Cardiac muscle cell (in vitro differentiated cells and primary cell): ENCODE results near the gene CTNNBL1. TPM values are rescaled to one million over a fixed set of nuclear protein-coding genes. Genes with fewer than 3 reads are reported as not detected.

Experiments used
- DNase-seq, 2 donors: peaks; one replicate each; pipeline versions ENCODE4 v3.0.0 to v3.0.0-alpha.2; 2010 to 2017; ENCODE audit warnings: low read depth in 1 of 2, low spot score in 1 of 2
- H3K27ac ChIP-seq: fragments of 200-600 bp; sonication (generic); 2 replicates; pipeline ENCODE4 v1.5.1; 2016
- H3K27me3 ChIP-seq: fragments of 200-600 bp; sonication (generic); 2 replicates; pipeline ENCODE4 v1.6.0; 2016; ENCODE audit warnings: control low read depth
- H3K36me3 ChIP-seq: fragments of 200-600 bp; sonication (generic); 2 replicates; pipeline ENCODE4 v1.5.1; 2016; ENCODE audit warnings: control low read depth
- H3K4me1 ChIP-seq: fragments of 200-600 bp; sonication (generic); 2 replicates; pipeline ENCODE4 v1.8.1; 2017; ENCODE audit warnings: low read depth, mild to moderate bottlenecking, mixed run types
- H3K4me3 ChIP-seq: fragments of 200-600 bp; sonication (generic); 2 replicates; pipeline ENCODE4 v1.5.1; 2016; ENCODE audit warnings: mild to moderate bottlenecking
- H3K9me3 ChIP-seq: fragments of 200-600 bp; sonication (generic); 2 replicates; pipeline ENCODE4 v1.5.1; 2017; ENCODE audit warnings: low read depth, mild to moderate bottlenecking, control low read depth
- polyA plus RNA-seq: library from polyadenylated mRNA; unstranded; fragments of >200 nt; fragmentation: Nextera tagmentation; extraction: Ambion mirVana; gene quantifications from 2 replicates; pipeline ENCODE4 v1.2.1, GENCODE V29; 2016
- total RNA-seq: library from RNA; depleted of rRNA; stranded (reverse); fragments of >200 nt; gene quantifications from 2 replicates; pipeline ENCODE4 v1.2.3, GENCODE V29; 2016
- TF ChIP-seq, protein P1 (sequence below): IDR thresholded peaks from 2 replicates; pipeline ENCODE4 v1.5.1; 2012; ENCODE audit warnings: low read depth, mild to moderate bottlenecking, low read length

Gene CTNNBL1
- total and polyA plus RNA-seq, 2 experiments from 2014 or later: 37.0 to 68.6 TPM

DNA sequence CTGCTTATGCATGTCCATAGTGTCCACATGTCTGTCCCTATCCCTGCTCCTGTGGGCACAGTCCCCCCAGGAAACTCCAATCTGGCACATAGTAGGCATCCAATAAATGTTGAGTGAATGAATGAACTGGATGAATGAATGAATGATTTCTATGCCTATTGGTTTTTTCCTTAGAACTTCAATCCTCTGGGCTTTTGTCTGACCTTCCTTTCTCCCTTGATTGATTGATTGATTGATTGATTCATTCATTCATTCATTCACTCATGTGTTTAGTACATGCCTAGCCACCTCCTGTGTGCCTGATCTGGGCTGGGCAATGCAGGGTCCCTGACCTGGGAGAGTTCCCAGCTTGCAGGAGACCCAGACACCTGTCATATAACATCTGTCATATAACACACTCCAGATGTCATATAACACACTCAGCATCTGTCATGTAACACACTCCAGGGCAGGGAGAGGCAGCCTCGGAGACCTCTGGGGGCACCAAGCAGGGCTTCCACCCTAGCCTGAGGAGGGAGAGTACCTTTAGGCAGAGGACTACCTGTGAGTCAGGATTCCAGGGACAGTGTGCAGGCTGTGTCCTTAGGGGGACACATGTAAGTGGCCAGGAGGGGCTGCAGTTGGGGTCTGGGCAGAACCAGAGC, 227.0 kb downstream of the CTNNBL1 start:
- peaks cover 38% of the 10 kb centered on the region for H3K4me1 ChIP-seq
- H3K9me3 ChIP-seq: no peaks in the 10 kb centered on the region
- H3K27ac ChIP-seq: peak overlapping the region; percentile 47
- H3K27me3 ChIP-seq: no peaks in the 10 kb centered on the region
- no peaks in the 10 kb centered on the region for H3K36me3 ChIP-seq
- DNase-seq: peak in 1 of 2 donors; percentile 48
- TF ChIP-seq, protein P1, sequence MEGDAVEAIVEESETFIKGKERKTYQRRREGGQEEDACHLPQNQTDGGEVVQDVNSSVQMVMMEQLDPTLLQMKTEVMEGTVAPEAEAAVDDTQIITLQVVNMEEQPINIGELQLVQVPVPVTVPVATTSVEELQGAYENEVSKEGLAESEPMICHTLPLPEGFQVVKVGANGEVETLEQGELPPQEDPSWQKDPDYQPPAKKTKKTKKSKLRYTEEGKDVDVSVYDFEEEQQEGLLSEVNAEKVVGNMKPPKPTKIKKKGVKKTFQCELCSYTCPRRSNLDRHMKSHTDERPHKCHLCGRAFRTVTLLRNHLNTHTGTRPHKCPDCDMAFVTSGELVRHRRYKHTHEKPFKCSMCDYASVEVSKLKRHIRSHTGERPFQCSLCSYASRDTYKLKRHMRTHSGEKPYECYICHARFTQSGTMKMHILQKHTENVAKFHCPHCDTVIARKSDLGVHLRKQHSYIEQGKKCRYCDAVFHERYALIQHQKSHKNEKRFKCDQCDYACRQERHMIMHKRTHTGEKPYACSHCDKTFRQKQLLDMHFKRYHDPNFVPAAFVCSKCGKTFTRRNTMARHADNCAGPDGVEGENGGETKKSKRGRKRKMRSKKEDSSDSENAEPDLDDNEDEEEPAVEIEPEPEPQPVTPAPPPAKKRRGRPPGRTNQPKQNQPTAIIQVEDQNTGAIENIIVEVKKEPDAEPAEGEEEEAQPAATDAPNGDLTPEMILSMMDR: no peak
- no peak overlapping the region for H3K4me3 ChIP-seq

GRCh38 chr20:37921341-37921929, 227.6 kb downstream of the CTNNBL1 start:
- TF ChIP-seq, protein P1: no peak
- DNase-seq: no peak
- Histone ChIP-seq H3K27me3 (no peaks in the 10 kb centered on the region), H3K36me3 (no peaks in the 10 kb centered on the region), H3K27ac (peak overlapping the region; percentile 47), H3K4me1 (peaks cover 32% of the 10 kb centered on the region), H3K4me3 (no peak overlapping the region), H3K9me3 (no peaks in the 10 kb centered on the region)

Other genes with a start within 250 kb of the CTNNBL1 start
- gene NNAT, start 172.8 kb upstream of the CTNNBL1 start, total RNA-seq: 3.6 and 4.2 TPM in 2 replicates
- 1.1 and 5.2 TPM in 2 replicates for gene NNAT, start 172.8 kb upstream of the CTNNBL1 start, polyA plus RNA-seq
- gene BLCAP, start 166.2 kb upstream of the CTNNBL1 start, total RNA-seq: 87.4 and 89.5 TPM in 2 replicates
- 100 and 112 TPM in 2 replicates for gene BLCAP, start 166.2 kb upstream of the CTNNBL1 start, polyA plus RNA-seq
- 136 and 321 TPM in 2 replicates for gene VSTM2L, start 209.1 kb downstream of the CTNNBL1 start, total RNA-seq
- gene VSTM2L, start 209.1 kb downstream of the CTNNBL1 start, polyA plus RNA-seq: 83.4 and 162 TPM in 2 replicates